HepG2 (cell line): ENCODE measurements around the gene SYNPR. TPM values are rescaled to one million over a fixed set of nuclear protein-coding genes. Genes with fewer than 3 reads are reported as not detected.

Experiments used
- ATAC-seq: fragments of 200-7000 bp; cut with Tn5 transposase; 3 replicates; pipeline ENCODE4 v1.9.1; 2020; ENCODE audit warnings: mild to moderate bottlenecking, moderate library complexity
- BruUV-seq: library from RNA; stranded (reverse); fragments of 400-500 nt; replicated peaks from 2 replicates; lab custom pipeline; 2021; lab: Mats Ljungman, UMichigan
- CTCF ChIA-PET: fragments of 300-600 bp; formaldehyde crosslinking; extraction: SDS; loops from one replicate; lab custom pipeline; 2021; ENCODE audit warnings: low total read pairs, inconsistent platforms, low intra/inter-chr PET ratio; lab: Yijun Ruan, JAX
- POLR2A ChIA-PET: fragments of 350-600 bp; sonication (Branson Sonifier 250); formaldehyde crosslinking; loops from one replicate; lab custom pipeline; 2020; ENCODE audit warnings: antibody characterized with exemption, inconsistent platforms; lab: Yijun Ruan, JAX
- DNase-seq: peaks from one replicate; pipeline ENCODE4 v3.0.0-alpha.2; 2015; ENCODE audit warnings: low spot score
- FAIRE-seq: peaks from 3 replicates; lab custom pipeline; 2011; peaks lifted over from hg19 to GRCh38; lab: Jason Lieb, UNC
- H2AFZ ChIP-seq: one replicate; pipeline ENCODE4 v1.6.1; 2011; ENCODE audit warnings: low read length, inconsistent platforms
- H3K27ac ChIP-seq: fragments of 300-600 bp; 3 replicates; pipeline ENCODE4 v1.8.0; 2011; ENCODE audit warnings: mixed run types, mild to moderate bottlenecking, mixed read lengths, low read length, inconsistent platforms; ENCODE audit not compliant: insufficient read depth; ENCODE audit errors: extremely low read length
- H3K27me3 ChIP-seq, 2 experiments: fragments of 200-600 bp in 1 of 2; 2 replicates in 1 of 2; 3 replicates in 1 of 2; pipeline versions ENCODE4 v1.6.0 to v1.8.0; 2011; ENCODE audit warnings: low read length in 2 of 2, mild to moderate bottlenecking in 2 of 2, moderate library complexity in 2 of 2, inconsistent platforms in 1 of 2; ENCODE audit not compliant: insufficient read depth in 2 of 2, control insufficient read depth in 1 of 2
- H3K36me3 ChIP-seq, 2 experiments: fragments of 200-600 bp in 1 of 2; replicated peaks in 1 of 2; 2 replicates in 1 of 2; 3 replicates in 1 of 2; pipeline versions ENCODE4 v1.5.1 to v1.8.0; 2011; ENCODE audit warnings: low read length in 2 of 2, inconsistent platforms in 1 of 2; ENCODE audit not compliant: insufficient read depth in 2 of 2, control insufficient read depth in 1 of 2
- H3K4me1 ChIP-seq: 2 replicates; pipeline ENCODE4 v1.5.1; 2012; ENCODE audit warnings: low read length, inconsistent platforms; ENCODE audit not compliant: insufficient read depth
- H3K4me2 ChIP-seq: 2 replicates; pipeline ENCODE4 v1.6.0; 2011; ENCODE audit warnings: low read depth, low read length, inconsistent platforms
- H3K4me3 ChIP-seq, 3 experiments: fragments of 200-600 bp in 1 of 3; sonication (generic), shearing (Covaris generic) in 1 of 3; replicated peaks in 1 of 3; 2 replicates each; pipeline ENCODE4 v1.5.1; 2011 to 2016; ENCODE audit warnings: low read length in 3 of 3, inconsistent platforms in 2 of 3, low read depth in 2 of 3, mild to moderate bottlenecking in 2 of 3, control low read depth in 1 of 3, mixed read lengths in 1 of 3; ENCODE audit not compliant: insufficient read depth in 1 of 3
- H3K79me2 ChIP-seq: one replicate; pipeline ENCODE4 v1.6.1; 2011; ENCODE audit warnings: low read length, inconsistent platforms; ENCODE audit not compliant: insufficient read depth
- H3K9ac ChIP-seq: 2 replicates; pipeline ENCODE4 v1.6.0; 2011; ENCODE audit warnings: mild to moderate bottlenecking, low read depth, low read length, inconsistent platforms; ENCODE audit not compliant: insufficient read depth
- H3K9me3 ChIP-seq: 2 replicates; pipeline ENCODE4 v1.5.1; 2012; ENCODE audit warnings: mild to moderate bottlenecking, low read length
- H4K20me1 ChIP-seq: 2 replicates; pipeline ENCODE4 v1.6.0; 2011; ENCODE audit warnings: inconsistent platforms, mild to moderate bottlenecking, low read length, moderate library complexity; ENCODE audit not compliant: insufficient read depth
- KDM5B ChIP-seq: sonication (generic); formaldehyde crosslinking; IDR thresholded peaks from 2 replicates; pipeline ENCODE4 v1.4.0; 2020; ENCODE audit warnings: missing genetic modification reagents, mild to moderate bottlenecking, borderline replicate concordance
- NCOR1 ChIP-seq: fragments of 200-600 bp; sonication (generic); IDR thresholded peaks from 2 replicates; pipeline ENCODE4 v1.7.0; 2017; ENCODE audit warnings: antibody characterized with exemption, low read length, borderline replicate concordance
- WGBS: methylation state at CpG from one replicate; pipeline ENCODE4 v1.1.6; 2017; ENCODE audit warnings: low lambda C conversion rate; 5-methylcytosine and 5-hydroxymethylcytosine counted together
- in situ Hi-C: cut with HindIII; loops from 2 replicates; pipeline ENCODE4 v1.10.0; 2017; ENCODE audit warnings: low pct_unique_long_range_greater_than_20kb; ENCODE audit not compliant: extremely low pct_ligation_motif_present
- intact Hi-C: fragments of 100-400 bp; cut with micrococcal nuclease; formaldehyde crosslinking; loops from one replicate; pipeline ENCODE4 v1.10.0; 2022; ENCODE audit not compliant: unreplicated experiment
- polyA plus RNA-seq, 8 experiments: library from polyadenylated mRNA; depleted of rRNA in 3 of 8; stranded (reverse) in 7 of 8; unstranded in 1 of 8; fragments of >200 nt; fragmentation: Illumina TruSeq in 4 of 8; extraction: Trizol in 4 of 8; gene quantifications; 2 replicates each; pipeline versions ENCODE4 v1.2.1 to v1.2.3, GENCODE V29; 2011 to 2016; ENCODE audit warnings: low read depth in 4 of 8, missing spikeins in 1 of 8, mixed read lengths in 1 of 8; ENCODE audit not compliant: insufficient read depth in 1 of 8
- total RNA-seq, 5 experiments: library from RNA; depleted of rRNA; stranded (reverse); fragments of >200 nt; fragmentation: Illumina TruSeq; extraction: Trizol; gene quantifications; 2 replicates each; pipeline ENCODE4 v1.2.3, GENCODE V29; 2016; ENCODE audit warnings: low read depth in 1 of 5
- TF ChIP-seq, protein P1 (sequence below): sonication (generic); formaldehyde crosslinking; IDR thresholded peaks from 2 replicates; pipeline ENCODE4 v1.8.0; 2022; ENCODE audit warnings: mild to moderate bottlenecking, missing genetic modification reagents; ENCODE audit not compliant: insufficient replicate concordance
- TF ChIP-seq, protein P2 (sequence below): sonication (generic); formaldehyde crosslinking; IDR thresholded peaks from 2 replicates; pipeline ENCODE4 v1.9.0; 2021; ENCODE audit warnings: missing genetic modification reagents, borderline replicate concordance
- TF ChIP-seq, protein P3 (sequence below): sonication (generic); formaldehyde crosslinking; IDR thresholded peaks from 2 replicates; pipeline ENCODE4 v1.8.1; 2023; ENCODE audit warnings: mild to moderate bottlenecking, inconsistent platforms, moderate library complexity, missing genetic modification reagents, borderline replicate concordance

Gene SYNPR
- total and polyA plus RNA-seq, 2 of the 13 experiments (the other 11 are each of a cell fraction or from before 2014, with no cell fraction given): 0.04 TPM; not detected in 1

DNA sequence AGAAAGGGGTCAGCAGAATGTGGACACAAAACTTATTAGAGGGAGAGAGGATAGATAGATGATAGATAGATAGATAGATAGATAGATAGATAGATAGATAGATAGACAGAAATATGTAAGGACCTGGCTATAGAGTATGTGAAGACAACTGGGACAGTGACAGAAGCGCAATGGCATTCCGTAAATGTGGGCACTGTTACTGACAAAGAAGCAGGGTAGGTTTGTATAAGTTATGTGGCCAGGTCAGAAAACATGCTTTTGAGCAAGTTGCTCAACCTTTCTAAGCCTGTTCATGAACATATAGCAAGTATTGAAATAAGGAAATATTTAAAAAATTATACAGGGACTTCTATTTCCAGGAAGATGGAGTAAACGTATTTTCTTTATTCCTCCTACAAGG is 357.1 kb downstream of the SYNPR start:
- ATAC-seq (no peak), FAIRE-seq (no peak), DNase-seq (no peak)
- CTCF ChIA-PET: no interaction called here
- TF ChIP-seq NCOR1: no peak
- in situ Hi-C loops: no loop called here
- H4K20me1 ChIP-seq: no peaks in the 10 kb centered on the region
- no peaks in the 10 kb centered on the region for H3K79me2 ChIP-seq
- POLR2A ChIA-PET: no interaction called here
- no peak overlapping the region for H3K4me2 ChIP-seq
- H3K4me3 ChIP-seq: no peak overlapping the region
- intact Hi-C loops: no loop called here
- H3K36me3 ChIP-seq: no peaks in the 10 kb centered on the region
- no peaks in the 10 kb centered on the region; a peak in 1 of 5 replicates for H3K27me3 ChIP-seq
- H2AFZ ChIP-seq: no peak overlapping the region
- BruUV-seq: no TSS peak
- H3K9ac ChIP-seq: no peak overlapping the region
- WGBS: 1% methylated on average over 3 of the region's 3 CpGs
- no peaks in the 10 kb centered on the region for H3K4me1 ChIP-seq
- H3K9me3 ChIP-seq: no peaks in the 10 kb centered on the region
- no peak overlapping the region for H3K27ac ChIP-seq

DNA sequence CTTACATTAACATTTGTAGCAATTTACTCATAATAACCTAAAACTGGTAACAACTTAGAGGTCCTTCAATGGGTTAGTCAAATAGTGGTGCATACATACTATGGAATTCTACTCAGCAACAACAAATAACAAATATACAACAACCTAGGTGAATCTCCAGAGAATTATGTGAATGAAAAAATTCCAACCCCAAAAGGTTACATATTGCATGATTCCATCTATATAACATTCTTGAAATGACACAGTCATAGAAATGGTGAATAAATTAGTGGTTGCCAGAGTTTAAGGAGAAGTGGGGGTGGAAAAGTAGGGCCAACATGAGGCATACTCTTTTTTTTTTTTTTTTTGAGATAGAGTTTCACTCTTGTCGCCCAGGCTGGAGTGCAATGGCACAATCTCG is 361.7 kb downstream of the SYNPR start:
- no peak overlapping the region for H3K4me2 ChIP-seq
- no peaks in the 10 kb centered on the region for H3K9me3 ChIP-seq
- FAIRE-seq: no peak
- H3K27ac ChIP-seq: no peak overlapping the region
- ChIA-PET CTCF (no interaction called here), POLR2A (no interaction called here)
- peaks cover 0 to 6% of the 10 kb centered on the region in 2 experiments; a peak in 2 of 5 replicates for H3K27me3 ChIP-seq
- 22% methylated on average over 2 of the region's 2 CpGs for WGBS
- no peak overlapping the region for H3K4me3 ChIP-seq
- H3K9ac ChIP-seq: no peak overlapping the region
- no peaks in the 10 kb centered on the region for H3K4me1 ChIP-seq
- BruUV-seq: no TSS peak
- DNase-seq: no peak
- TF ChIP-seq, protein P1, sequence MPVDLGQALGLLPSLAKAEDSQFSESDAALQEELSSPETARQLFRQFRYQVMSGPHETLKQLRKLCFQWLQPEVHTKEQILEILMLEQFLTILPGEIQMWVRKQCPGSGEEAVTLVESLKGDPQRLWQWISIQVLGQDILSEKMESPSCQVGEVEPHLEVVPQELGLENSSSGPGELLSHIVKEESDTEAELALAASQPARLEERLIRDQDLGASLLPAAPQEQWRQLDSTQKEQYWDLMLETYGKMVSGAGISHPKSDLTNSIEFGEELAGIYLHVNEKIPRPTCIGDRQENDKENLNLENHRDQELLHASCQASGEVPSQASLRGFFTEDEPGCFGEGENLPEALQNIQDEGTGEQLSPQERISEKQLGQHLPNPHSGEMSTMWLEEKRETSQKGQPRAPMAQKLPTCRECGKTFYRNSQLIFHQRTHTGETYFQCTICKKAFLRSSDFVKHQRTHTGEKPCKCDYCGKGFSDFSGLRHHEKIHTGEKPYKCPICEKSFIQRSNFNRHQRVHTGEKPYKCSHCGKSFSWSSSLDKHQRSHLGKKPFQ (CRISPR knock-in tag): no peak
- TF ChIP-seq, protein P2, sequence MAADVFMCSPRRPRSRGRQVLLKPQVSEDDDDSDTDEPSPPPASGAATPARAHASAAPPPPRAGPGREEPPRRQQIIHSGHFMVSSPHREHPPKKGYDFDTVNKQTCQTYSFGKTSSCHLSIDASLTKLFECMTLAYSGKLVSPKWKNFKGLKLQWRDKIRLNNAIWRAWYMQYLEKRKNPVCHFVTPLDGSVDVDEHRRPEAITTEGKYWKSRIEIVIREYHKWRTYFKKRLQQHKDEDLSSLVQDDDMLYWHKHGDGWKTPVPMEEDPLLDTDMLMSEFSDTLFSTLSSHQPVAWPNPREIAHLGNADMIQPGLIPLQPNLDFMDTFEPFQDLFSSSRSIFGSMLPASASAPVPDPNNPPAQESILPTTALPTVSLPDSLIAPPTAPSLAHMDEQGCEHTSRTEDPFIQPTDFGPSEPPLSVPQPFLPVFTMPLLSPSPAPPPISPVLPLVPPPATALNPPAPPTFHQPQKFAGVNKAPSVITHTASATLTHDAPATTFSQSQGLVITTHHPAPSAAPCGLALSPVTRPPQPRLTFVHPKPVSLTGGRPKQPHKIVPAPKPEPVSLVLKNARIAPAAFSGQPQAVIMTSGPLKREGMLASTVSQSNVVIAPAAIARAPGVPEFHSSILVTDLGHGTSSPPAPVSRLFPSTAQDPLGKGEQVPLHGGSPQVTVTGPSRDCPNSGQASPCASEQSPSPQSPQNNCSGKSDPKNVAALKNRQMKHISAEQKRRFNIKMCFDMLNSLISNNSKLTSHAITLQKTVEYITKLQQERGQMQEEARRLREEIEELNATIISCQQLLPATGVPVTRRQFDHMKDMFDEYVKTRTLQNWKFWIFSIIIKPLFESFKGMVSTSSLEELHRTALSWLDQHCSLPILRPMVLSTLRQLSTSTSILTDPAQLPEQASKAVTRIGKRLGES (CRISPR knock-in tag): no peak
- TF ChIP-seq, protein P3, sequence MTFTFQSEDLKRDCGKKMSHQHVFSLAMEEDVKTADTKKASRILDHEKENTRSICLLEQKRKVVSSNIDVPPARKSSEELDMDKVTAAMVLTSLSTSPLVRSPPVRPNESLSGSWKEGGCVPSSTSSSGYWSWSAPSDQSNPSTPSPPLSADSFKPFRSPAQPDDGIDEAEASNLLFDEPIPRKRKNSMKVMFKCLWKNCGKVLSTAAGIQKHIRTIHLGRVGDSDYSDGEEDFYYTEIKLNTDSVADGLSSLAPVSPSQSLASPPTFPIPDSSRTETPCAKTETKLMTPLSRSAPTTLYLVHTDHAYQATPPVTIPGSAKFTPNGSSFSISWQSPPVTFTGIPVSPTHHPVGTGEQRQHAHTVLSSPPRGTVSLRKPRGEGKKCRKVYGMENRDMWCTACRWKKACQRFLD: no peak
- no peak for TF ChIP-seq KDM5B (CRISPR knock-in tag)
- H4K20me1 ChIP-seq: no peaks in the 10 kb centered on the region
- no peak overlapping the region for H2AFZ ChIP-seq
- in situ Hi-C loops (no loop called here), intact Hi-C loops (no loop called here)
- no peaks in the 10 kb centered on the region for H3K79me2 ChIP-seq
- no peak for ATAC-seq
- H3K36me3 ChIP-seq: no peaks in the 10 kb centered on the region
